GM18519 (cell line): Measurements from ENCODE around the gene ICA1.

Experiments
- ATAC-seq: cut with Tn5 transposase; IDR thresholded peaks from one replicate; pipeline ENCODE4 v1.9.1; 2021; ENCODE audit warnings: mild to moderate bottlenecking, moderate library complexity; ENCODE audit not compliant: unreplicated experiment, low FRiP score

Gene ICA1

DNA sequence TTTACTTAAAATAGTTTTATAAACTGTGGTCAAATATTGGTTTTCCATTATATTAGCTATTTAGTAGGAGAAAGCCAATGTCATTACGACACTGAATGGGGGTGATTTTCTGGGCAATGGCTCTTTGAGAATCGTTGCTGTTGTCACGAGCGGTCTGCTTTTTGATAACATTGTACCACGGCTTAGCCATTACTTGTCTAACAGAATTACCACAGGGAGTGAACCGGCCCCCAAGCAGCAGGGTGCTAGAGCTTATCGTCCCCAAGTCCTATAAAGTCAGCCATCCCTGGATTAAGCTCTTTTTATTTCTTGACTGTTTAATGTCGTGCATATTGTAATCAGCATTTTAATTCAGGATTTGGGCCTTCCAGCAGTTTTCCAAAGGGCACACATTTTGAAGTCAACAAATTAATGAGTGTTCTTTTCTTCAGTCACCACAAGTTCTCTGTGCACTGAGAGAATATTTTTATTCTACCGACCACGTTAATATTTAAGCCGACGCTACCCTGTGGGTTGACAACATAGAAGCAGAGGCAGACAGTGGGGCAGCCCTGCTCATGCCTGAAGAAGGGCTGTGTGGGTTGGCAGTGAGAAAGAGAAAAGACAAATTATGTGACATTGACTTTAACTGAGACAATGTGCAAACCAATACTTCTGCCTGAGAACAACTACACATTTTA lies 125.8 kb downstream of the ICA1 start:
- ATAC-seq = no peak

DNA sequence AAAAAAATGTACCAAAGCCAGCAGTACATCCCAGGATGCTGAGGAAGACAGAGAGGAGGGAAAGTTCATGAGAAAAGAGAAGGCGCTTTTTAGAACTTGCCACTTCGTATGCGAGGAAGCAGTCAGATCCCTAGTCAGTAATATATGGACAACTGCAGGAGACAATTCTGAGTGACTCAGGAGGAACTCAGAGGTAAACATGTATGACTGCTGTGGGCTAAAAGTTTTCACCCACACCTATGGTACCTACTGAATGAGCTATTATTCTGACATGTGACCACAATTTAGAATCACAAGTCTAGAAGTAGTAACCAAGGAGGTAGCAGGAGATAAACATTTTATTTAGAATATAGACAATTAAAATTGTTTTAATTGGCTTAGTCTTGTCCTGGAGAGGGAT lies 126.5 kb downstream of the ICA1 start:
- ATAC-seq = no peak

DNA sequence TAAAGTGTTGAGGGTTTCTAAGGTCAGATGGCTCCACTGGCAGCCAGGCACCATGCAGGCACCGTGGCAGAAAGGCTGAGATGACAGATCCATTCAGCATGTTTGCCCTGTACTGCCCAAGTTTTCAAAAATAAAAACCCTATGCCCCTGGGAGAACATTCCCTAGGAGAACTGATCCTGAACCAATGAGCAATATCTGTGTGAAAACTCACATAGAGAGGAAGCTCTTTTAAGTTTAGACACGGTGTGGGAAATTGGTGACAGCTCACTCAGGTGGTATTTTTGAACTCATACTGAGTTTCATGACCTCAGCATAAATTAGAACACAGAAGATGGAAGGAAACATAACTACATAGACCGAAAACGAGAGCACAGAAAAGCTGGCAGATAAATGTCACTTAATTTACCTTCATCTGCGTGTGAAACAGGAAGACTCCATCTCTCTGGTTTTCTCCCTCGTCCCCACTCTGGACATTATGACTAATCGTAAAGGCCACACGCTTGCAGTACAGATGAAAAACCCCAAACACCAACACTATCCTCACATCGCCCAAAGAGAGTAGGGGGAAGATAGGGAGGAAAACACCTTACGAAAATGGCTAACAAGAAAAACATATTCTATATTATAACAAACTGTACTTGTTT lies 127.8 kb downstream of the ICA1 start:
- ATAC-seq = peak; percentile 75

DNA sequence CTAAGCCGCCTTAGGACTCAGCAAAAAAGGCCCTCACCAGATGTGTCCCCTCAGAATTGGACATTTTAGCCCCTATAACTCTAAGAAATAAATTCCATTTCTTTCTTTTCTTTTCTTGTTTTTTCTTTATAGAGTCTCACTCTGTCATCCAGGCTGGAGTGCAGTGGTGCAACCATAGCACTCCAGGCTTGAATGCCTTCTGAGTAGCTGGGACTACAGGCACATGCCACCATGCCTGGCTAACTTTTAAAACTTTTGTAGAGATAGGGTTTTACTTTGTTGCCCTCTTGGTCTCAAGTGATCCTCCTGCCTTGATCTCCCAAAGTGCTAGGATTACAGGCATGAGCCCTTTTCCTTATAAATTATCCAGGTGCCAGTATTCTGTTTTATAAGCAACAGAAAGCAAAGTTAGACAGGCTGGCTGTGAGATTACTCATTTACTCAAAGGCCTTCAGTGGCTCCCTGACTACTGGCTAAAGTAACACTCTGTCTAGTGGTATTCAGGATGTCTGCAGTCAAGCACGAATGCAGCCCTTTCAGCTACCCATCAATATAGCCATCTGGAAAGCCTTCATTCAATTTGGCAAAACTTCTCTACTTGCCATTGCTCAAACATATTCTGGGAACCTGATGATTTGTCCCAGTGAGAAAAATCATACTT lies 128.6 kb downstream of the ICA1 start:
- no peak for ATAC-seq

- ATAC-seq = peak; percentile 32
These were observed 130.0 kb downstream of the ICA1 start for GRCh38 chr7:8131694-8132605.

DNA sequence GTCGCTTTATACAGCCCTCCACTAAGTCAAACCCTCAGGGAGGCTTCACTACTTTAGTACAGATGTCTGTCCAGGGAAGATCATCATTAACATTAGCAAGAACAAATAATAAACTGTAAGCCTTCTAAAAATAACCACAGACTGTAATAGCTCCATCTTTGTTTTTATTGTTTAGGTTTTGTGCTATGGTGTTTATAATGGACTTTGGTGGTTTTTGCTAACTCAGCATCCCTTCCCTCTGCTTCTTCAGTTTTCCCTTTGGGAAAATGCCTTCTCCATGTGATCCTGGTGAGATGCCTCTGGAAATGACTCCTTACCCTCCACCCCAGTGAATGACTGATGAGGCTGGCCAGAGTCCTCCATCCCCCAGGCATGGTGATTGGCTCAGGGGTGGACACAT lies 131.3 kb downstream of the ICA1 start:
- no peak for ATAC-seq

DNA sequence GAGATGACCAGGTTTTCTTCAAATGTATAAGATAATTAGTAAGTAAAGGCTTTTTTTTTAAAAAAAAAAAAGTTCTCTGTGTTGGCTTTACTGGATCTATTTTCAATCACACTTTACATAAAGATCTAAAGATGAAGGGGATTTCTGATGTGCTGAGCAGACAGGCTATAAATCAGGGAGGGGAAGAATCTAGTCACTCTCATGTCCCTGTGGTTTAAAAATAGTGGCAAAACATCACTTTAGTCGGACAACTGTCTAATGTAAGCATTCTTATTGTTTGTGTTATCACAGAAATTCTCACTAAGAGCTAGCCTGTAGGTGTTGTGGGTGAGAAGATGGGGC lies 132.7 kb downstream of the ICA1 start:
- ATAC-seq = no peak

- ATAC-seq = no peak
These were observed 133.3 kb downstream of the ICA1 start for GRCh38 chr7:8128449-8129317.

DNA sequence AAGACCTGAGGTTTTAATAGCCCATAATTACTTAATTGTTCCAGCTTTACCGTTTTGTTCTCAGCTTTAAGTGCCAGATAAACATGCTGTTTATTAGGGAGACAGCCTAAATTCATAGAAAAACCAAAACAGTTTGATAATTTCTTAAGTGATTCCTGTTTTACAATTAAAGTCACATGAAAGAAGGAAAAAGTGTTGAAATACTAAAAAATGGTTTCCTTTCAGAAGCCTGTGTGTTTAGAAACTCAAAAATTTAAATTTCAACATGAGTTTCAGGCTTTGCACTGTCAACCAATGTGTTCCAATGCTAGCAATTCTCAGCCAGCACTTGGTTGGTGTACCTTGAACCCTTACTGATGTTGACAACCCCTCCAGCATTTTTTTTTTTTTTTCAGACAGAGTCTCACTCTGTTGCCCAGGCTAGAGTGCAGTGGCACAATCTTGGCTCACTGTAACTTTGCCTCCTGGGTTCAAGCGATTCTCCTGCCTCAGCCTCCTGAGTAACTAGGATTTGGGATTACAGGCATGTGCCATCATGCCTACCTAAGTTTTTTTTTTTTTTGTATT lies 135.3 kb downstream of the ICA1 start:
- no peak for ATAC-seq

- peak; percentile 44 for ATAC-seq
These were observed 136.1 kb downstream of the ICA1 start for GRCh38 chr7:8125680-8126444.

DNA sequence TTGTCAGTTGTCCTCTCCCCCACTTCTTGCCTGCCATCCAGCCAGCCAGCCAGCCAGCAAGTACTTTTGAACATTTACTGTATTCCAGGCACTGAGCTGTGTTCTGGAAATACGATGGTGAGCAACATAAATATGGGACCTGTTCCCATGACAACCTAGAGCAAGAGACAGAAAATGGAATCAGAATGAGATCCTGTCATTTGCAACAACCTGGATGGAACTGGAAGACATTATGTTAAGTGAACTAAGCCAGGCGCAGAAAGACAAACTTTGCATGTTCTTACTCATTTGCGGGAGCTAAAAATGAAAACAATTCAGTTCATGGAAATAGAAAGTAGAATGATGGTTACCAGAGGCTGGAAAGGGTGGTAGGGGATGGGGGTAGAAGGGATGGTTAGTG lies 140.7 kb downstream of the ICA1 start:
- no peak for ATAC-seq

- no peak for ATAC-seq
These were observed 141.4 kb downstream of the ICA1 start for GRCh38 chr7:8120390-8121058.

- ATAC-seq = no peak
These were observed 142.7 kb downstream of the ICA1 start for GRCh38 chr7:8119262-8119661.

GRCh38 chr7:8117195-8117594 lies 144.8 kb downstream of the ICA1 start:
- ATAC-seq = no peak

- peak; percentile 84 for ATAC-seq
These were observed 146.2 kb downstream of the ICA1 start for GRCh38 chr7:8115547-8116402.

DNA sequence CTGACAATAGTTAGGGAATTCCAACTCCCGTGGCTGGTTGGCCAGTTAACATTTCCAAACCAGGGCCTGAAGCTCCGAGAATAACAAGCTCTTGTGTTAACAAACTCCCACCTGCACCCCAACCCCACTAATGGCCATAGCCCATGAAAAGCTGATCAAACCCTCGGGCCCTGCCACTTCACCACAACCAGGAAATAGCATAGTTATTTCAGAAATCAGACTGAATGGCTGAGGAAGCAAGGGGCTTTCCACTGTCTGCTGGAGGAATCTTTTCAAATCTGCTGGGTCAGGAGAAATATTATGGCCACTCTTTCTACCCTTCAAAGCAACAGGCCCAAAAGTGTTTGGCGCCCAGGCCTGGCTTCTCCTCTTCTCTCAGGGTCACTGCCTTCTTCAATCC lies 147.8 kb downstream of the ICA1 start:
- ATAC-seq = peak; percentile 28

GRCh38 chr7:8113184-8113583 lies 148.8 kb downstream of the ICA1 start:
- no peak for ATAC-seq

DNA sequence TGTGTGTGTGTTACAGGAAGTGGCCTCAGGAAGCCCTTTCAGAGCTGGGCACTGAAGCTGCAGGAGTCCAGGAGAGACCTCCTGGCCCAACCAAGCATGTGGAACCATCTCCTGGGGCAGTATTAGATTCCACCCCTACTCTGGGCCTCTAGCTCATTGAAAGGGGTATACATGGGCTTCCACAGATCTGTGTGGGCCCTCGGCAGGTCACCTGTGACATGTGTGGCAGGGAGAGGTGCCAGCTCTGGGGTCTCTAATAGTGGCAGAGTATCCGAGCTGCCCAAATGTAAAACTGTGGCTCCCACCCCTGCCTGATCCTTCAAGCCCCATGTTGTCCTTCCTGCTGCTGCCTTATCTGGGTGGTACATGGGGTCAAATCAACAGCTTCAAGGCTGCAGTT lies 149.3 kb downstream of the ICA1 start:
- no peak for ATAC-seq
